HepG2 (cell line): ENCODE measurements around the gene MYO7A. TPM values are rescaled to one million over a fixed set of nuclear protein-coding genes. Genes with fewer than 3 reads are reported as not detected.

ENCODE experiments used
- CREM ChIP-seq, 2 experiments: sonication (generic) in 1 of 2; formaldehyde crosslinking in 1 of 2; IDR thresholded peaks; 2 replicates each; pipeline versions ENCODE4 v1.4.0 to v1.6.1; 2016 to 2020; ENCODE audit warnings: antibody characterized with exemption in 1 of 2, mild to moderate bottlenecking in 1 of 2, missing genetic modification reagents in 1 of 2
- ESRRA ChIP-seq: sonication (generic); formaldehyde crosslinking; IDR thresholded peaks from 2 replicates; pipeline ENCODE4 v1.5.1; 2020; ENCODE audit warnings: mild to moderate bottlenecking, low read depth, missing genetic modification reagents
- FOXK1 ChIP-seq: sonication (generic); formaldehyde crosslinking; IDR thresholded peaks from 2 replicates; pipeline ENCODE4 v1.4.0; 2020; ENCODE audit warnings: low read depth, missing genetic modification reagents, borderline replicate concordance
- GPN1 ChIP-seq: sonication (generic); formaldehyde crosslinking; IDR thresholded peaks from 2 replicates; pipeline ENCODE4 v1.5.1; 2020; ENCODE audit warnings: missing genetic modification reagents, borderline replicate concordance
- IRX3 ChIP-seq: sonication (generic); formaldehyde crosslinking; IDR thresholded peaks from 2 replicates; pipeline ENCODE4 v1.8.1; 2023; ENCODE audit warnings: mild to moderate bottlenecking, low read depth, missing genetic modification reagents, borderline replicate concordance
- MAFK ChIP-seq, 2 experiments: IDR thresholded peaks in 1 of 2; conservative IDR thresholded peaks in 1 of 2; 2 replicates each; pipeline ENCODE4 v1.6.1; 2011; ENCODE audit warnings: improper control_type of control experiment in 2 of 2, low read length in 2 of 2
- MED8 ChIP-seq: sonication (generic); formaldehyde crosslinking; IDR thresholded peaks from 2 replicates; pipeline ENCODE4 v1.8.1; 2023; ENCODE audit warnings: mild to moderate bottlenecking, missing genetic modification reagents; ENCODE audit not compliant: insufficient replicate concordance
- NFE2L2 ChIP-seq: fragments of 150-350 bp; IDR thresholded peaks from 2 replicates; pipeline ENCODE4 v1.6.1; 2014; ENCODE audit warnings: low read length
- PHF8 ChIP-seq: sonication (generic); formaldehyde crosslinking; IDR thresholded peaks from 2 replicates; pipeline ENCODE4 v1.5.0; 2020; ENCODE audit warnings: missing genetic modification reagents
- SIX1 ChIP-seq: sonication (generic); formaldehyde crosslinking; IDR thresholded peaks from 2 replicates; pipeline ENCODE4 v1.4.0; 2020; ENCODE audit warnings: missing genetic modification reagents, borderline replicate concordance
- TCF7L2 ChIP-seq: IDR thresholded peaks from 2 replicates; pipeline ENCODE4 v1.6.1; 2011; ENCODE audit warnings: mild to moderate bottlenecking, low read depth, low read length, moderate library complexity
- ZBTB8A ChIP-seq: sonication (generic); formaldehyde crosslinking; IDR thresholded peaks from 2 replicates; pipeline ENCODE4 v1.4.0; 2020; ENCODE audit warnings: mild to moderate bottlenecking, low read depth, missing genetic modification reagents, borderline replicate concordance
- ZNF12 ChIP-seq: sonication (generic); formaldehyde crosslinking; IDR thresholded peaks from 2 replicates; pipeline ENCODE4 v1.5.0; 2020; ENCODE audit warnings: missing genetic modification reagents
- ZNF343 ChIP-seq: sonication (generic); formaldehyde crosslinking; IDR thresholded peaks from 2 replicates; pipeline ENCODE4 v1.4.0; 2020; ENCODE audit warnings: mild to moderate bottlenecking, missing genetic modification reagents
- ZNF543 ChIP-seq: sonication (generic); formaldehyde crosslinking; IDR thresholded peaks from 2 replicates; pipeline ENCODE4 v1.4.0; 2020; ENCODE audit warnings: mild to moderate bottlenecking, missing genetic modification reagents
- ZNF629 ChIP-seq: sonication (generic); formaldehyde crosslinking; conservative IDR thresholded peaks from 2 replicates; pipeline ENCODE4 v1.5.0; 2020; ENCODE audit warnings: missing genetic modification reagents
- ZNF792 ChIP-seq: IDR thresholded peaks from 2 replicates; pipeline ENCODE4 v1.6.1; 2016
- ZNF850 ChIP-seq: sonication (generic); formaldehyde crosslinking; conservative IDR thresholded peaks from 2 replicates; pipeline ENCODE4 v1.9.0; 2021; ENCODE audit warnings: mild to moderate bottlenecking, missing genetic modification reagents
- polyA plus RNA-seq, 8 experiments: library from polyadenylated mRNA; depleted of rRNA in 3 of 8; stranded (reverse) in 7 of 8; unstranded in 1 of 8; fragments of >200 nt; fragmentation: Illumina TruSeq in 4 of 8; extraction: Trizol in 4 of 8; gene quantifications; 2 replicates each; pipeline versions ENCODE4 v1.2.1 to v1.2.3, GENCODE V29; 2011 to 2016; ENCODE audit warnings: low read depth in 4 of 8, missing spikeins in 1 of 8, mixed read lengths in 1 of 8; ENCODE audit not compliant: insufficient read depth in 1 of 8
- total RNA-seq, 5 experiments: library from RNA; depleted of rRNA; stranded (reverse); fragments of >200 nt; fragmentation: Illumina TruSeq; extraction: Trizol; gene quantifications; 2 replicates each; pipeline ENCODE4 v1.2.3, GENCODE V29; 2016; ENCODE audit warnings: low read depth in 1 of 5
- TF ChIP-seq, protein P1 (sequence below): sonication (generic); formaldehyde crosslinking; IDR thresholded peaks from 2 replicates; pipeline ENCODE4 v1.8.1; 2023; ENCODE audit warnings: missing genetic modification reagents, inconsistent platforms, borderline replicate concordance
- TF ChIP-seq, protein P2 (sequence below): sonication (generic); formaldehyde crosslinking; IDR thresholded peaks from 2 replicates; pipeline ENCODE4 v1.4.0; 2020; ENCODE audit warnings: mild to moderate bottlenecking, missing genetic modification reagents, borderline replicate concordance
- TF ChIP-seq, protein P3 (sequence below): sonication (generic); formaldehyde crosslinking; IDR thresholded peaks from 2 replicates; pipeline ENCODE4 v1.5.0; 2020; ENCODE audit warnings: missing genetic modification reagents
- TF ChIP-seq, protein P4 (sequence below): sonication (generic); formaldehyde crosslinking; IDR thresholded peaks from 2 replicates; pipeline ENCODE4 v1.5.1; 2020; ENCODE audit warnings: missing genetic modification reagents, mild to moderate bottlenecking, borderline replicate concordance
- TF ChIP-seq, protein P5 (sequence below): sonication (generic); formaldehyde crosslinking; IDR thresholded peaks from 2 replicates; pipeline ENCODE4 v1.4.0; 2020; ENCODE audit warnings: mild to moderate bottlenecking, missing genetic modification reagents

MYO7A gene
- total and polyA plus RNA-seq, 2 of the 13 experiments (the other 11 are each of a cell fraction or from before 2014, with no cell fraction given), result 7.5 to 10.0 TPM

DNA sequence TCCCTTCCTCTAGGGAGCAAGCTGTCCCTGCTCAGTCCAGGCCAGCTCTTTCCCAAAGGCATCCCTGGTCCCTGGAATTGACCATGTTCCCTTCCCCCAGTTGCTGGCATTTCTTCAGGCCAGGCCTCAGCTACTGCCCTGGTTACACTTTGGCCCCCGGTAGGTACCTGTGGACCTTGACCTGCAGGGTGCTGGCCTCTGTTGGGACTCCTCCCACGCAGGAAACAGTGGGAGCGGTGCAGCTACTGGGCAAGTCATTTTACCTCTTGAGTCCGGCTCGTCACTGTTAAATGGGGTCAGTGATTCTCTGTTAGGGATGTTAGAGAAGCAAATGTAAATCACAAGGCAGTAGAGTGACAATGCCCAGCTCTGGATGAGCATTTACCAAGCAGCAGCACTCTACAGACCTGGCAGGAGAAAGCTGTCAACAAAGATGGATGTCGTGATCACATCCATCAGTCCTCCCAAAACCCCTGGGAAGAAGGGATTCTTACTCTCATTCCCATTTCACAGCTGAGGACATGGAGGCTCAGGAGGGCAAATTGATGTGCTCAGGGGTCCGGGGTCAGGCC lies 16.9 kb downstream of the MYO7A start (continued):
- TF ChIP-seq ZNF343 (CRISPR knock-in tag) (peak; percentile 58; the same call in 1 of the 2 replicates), TCF7L2 (no peak), ZBTB8A (CRISPR knock-in tag) (no peak), SIX1 (CRISPR knock-in tag) (no peak), MED8 (CRISPR knock-in tag) (peak; percentile 51), ZNF543 (CRISPR knock-in tag) (0 out of 2 replicates have a peak, but pooled peaks have one; percentile 19), IRX3 (CRISPR knock-in tag) (no peak), ZNF792 (CRISPR knock-in tag) (peak; percentile 64; the same call in 1 of the 2 replicates), ZNF629 (CRISPR knock-in tag) (peak; percentile 75), ZNF12 (CRISPR knock-in tag) (no peak), ESRRA (CRISPR knock-in tag) (peak; percentile 90), ZNF850 (CRISPR knock-in tag) (no peak), MAFK (conservative IDR thresholded peaks at IDR 0.05 in 1 of 2, IDR thresholded peaks at IDR 0.05 in 1 of 2; ENCODE audit: low read length in 2 of 2) (no peak), FOXK1 (CRISPR knock-in tag) (peak; percentile 12; the same call in 1 of the 2 replicates), CREM (IDR thresholded peaks at IDR 0.05) (peak; percentile 51), CREM (CRISPR knock-in tag; IDR thresholded peaks at IDR 0.05) (no peak), NFE2L2 (no peak), GPN1 (CRISPR knock-in tag) (no peak), PHF8 (CRISPR knock-in tag) (peak; percentile 43; the same call in 1 of the 2 replicates)
- TF ChIP-seq, protein P1, sequence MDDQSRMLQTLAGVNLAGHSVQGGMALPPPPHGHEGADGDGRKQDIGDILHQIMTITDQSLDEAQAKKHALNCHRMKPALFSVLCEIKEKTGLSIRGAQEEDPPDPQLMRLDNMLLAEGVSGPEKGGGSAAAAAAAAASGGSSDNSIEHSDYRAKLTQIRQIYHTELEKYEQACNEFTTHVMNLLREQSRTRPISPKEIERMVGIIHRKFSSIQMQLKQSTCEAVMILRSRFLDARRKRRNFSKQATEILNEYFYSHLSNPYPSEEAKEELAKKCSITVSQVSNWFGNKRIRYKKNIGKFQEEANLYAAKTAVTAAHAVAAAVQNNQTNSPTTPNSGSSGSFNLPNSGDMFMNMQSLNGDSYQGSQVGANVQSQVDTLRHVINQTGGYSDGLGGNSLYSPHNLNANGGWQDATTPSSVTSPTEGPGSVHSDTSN (CRISPR knock-in tag), result no peak
- TF ChIP-seq, protein P2, sequence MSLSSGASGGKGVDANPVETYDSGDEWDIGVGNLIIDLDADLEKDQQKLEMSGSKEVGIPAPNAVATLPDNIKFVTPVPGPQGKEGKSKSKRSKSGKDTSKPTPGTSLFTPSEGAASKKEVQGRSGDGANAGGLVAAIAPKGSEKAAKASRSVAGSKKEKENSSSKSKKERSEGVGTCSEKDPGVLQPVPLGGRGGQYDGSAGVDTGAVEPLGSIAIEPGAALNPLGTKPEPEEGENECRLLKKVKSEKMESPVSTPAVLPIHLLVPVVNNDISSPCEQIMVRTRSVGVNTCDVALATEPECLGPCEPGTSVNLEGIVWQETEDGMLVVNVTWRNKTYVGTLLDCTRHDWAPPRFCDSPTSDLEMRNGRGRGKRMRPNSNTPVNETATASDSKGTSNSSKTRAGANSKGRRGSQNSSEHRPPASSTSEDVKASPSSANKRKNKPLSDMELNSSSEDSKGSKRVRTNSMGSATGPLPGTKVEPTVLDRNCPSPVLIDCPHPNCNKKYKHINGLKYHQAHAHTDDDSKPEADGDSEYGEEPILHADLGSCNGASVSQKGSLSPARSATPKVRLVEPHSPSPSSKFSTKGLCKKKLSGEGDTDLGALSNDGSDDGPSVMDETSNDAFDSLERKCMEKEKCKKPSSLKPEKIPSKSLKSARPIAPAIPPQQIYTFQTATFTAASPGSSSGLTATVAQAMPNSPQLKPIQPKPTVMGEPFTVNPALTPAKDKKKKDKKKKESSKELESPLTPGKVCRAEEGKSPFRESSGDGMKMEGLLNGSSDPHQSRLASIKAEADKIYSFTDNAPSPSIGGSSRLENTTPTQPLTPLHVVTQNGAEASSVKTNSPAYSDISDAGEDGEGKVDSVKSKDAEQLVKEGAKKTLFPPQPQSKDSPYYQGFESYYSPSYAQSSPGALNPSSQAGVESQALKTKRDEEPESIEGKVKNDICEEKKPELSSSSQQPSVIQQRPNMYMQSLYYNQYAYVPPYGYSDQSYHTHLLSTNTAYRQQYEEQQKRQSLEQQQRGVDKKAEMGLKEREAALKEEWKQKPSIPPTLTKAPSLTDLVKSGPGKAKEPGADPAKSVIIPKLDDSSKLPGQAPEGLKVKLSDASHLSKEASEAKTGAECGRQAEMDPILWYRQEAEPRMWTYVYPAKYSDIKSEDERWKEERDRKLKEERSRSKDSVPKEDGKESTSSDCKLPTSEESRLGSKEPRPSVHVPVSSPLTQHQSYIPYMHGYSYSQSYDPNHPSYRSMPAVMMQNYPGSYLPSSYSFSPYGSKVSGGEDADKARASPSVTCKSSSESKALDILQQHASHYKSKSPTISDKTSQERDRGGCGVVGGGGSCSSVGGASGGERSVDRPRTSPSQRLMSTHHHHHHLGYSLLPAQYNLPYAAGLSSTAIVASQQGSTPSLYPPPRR (CRISPR knock-in tag), result peak; percentile 57; the same call in 1 of the 2 replicates
- TF ChIP-seq, protein P3, sequence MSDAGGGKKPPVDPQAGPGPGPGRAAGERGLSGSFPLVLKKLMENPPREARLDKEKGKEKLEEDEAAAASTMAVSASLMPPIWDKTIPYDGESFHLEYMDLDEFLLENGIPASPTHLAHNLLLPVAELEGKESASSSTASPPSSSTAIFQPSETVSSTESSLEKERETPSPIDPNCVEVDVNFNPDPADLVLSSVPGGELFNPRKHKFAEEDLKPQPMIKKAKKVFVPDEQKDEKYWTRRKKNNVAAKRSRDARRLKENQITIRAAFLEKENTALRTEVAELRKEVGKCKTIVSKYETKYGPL, result no peak
- TF ChIP-seq, protein P4, sequence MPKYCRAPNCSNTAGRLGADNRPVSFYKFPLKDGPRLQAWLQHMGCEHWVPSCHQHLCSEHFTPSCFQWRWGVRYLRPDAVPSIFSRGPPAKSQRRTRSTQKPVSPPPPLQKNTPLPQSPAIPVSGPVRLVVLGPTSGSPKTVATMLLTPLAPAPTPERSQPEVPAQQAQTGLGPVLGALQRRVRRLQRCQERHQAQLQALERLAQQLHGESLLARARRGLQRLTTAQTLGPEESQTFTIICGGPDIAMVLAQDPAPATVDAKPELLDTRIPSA (CRISPR knock-in tag), result no peak
- TF ChIP-seq, protein P5, sequence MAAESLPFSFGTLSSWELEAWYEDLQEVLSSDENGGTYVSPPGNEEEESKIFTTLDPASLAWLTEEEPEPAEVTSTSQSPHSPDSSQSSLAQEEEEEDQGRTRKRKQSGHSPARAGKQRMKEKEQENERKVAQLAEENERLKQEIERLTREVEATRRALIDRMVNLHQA (CRISPR knock-in tag), result no peak
